IMR-90 (cell line): ENCODE data around the gene HSFX2. TPM values are rescaled to one million over a fixed set of nuclear protein-coding genes. Genes with fewer than 3 reads are reported as not detected.

Experiments
- ATAC-seq: fragments of 200-7000 bp; cut with Tn5 transposase; 2 replicates; pipeline ENCODE4 v1.9.1; 2020; ENCODE audit warnings: low read depth, mild to moderate bottlenecking, moderate library complexity
- BruUV-seq: library from RNA; stranded (reverse); fragments of 400-500 nt; replicated peaks from 2 replicates; lab custom pipeline; 2021; lab: Mats Ljungman, UMichigan
- CTCF ChIA-PET: fragments of 300-600 bp; formaldehyde crosslinking; extraction: SDS; loops from one replicate; lab custom pipeline; 2021; ENCODE audit warnings: antibody characterized with exemption; lab: Yijun Ruan, JAX
- POLR2A ChIA-PET: fragments of 300-600 bp; sonication (Branson Sonifier 250); formaldehyde crosslinking; loops from one replicate; lab custom pipeline; 2022; ENCODE audit warnings: antibody characterized with exemption; ENCODE audit not compliant: unreplicated experiment; lab: Charles Lee
- DNase-seq: peaks from one replicate; pipeline ENCODE4 v3.0.0; 2013
- H2AFZ ChIP-seq: replicated peaks from 2 replicates; pipeline ENCODE3; 2013; ENCODE audit warnings: low read length, mild to moderate bottlenecking; ENCODE audit not compliant: poor library complexity
- H2AK5ac ChIP-seq: 2 replicates; pipeline ENCODE4 v1.6.1; 2013; ENCODE audit warnings: low read depth, low read length, inconsistent platforms
- H2AK9ac ChIP-seq: replicated peaks from 2 replicates; pipeline ENCODE3; 2013; ENCODE audit warnings: mild to moderate bottlenecking, low read depth, low read length, moderate library complexity; ENCODE audit not compliant: poor library complexity
- H2BK120ac ChIP-seq: 2 replicates; pipeline ENCODE4 v1.6.1; 2013; ENCODE audit warnings: low read depth, low read length, inconsistent platforms
- H2BK15ac ChIP-seq: 3 replicates; pipeline ENCODE4 v1.6.1; 2013; ENCODE audit warnings: low read depth, low read length, inconsistent platforms
- H2BK20ac ChIP-seq: 2 replicates; pipeline ENCODE4 v1.6.1; 2013; ENCODE audit warnings: low read depth, mild to moderate bottlenecking, inconsistent platforms, low read length, moderate library complexity
- H2BK5ac ChIP-seq: 2 replicates; pipeline ENCODE4 v1.6.1; 2013; ENCODE audit warnings: mild to moderate bottlenecking, low read depth, low read length, inconsistent platforms; ENCODE audit not compliant: poor library complexity, severe bottlenecking
- H3K14ac ChIP-seq: replicated peaks from 2 replicates; pipeline ENCODE4 v1.6.1; 2013; ENCODE audit warnings: low read depth, low read length, inconsistent platforms
- H3K18ac ChIP-seq: 2 replicates; pipeline ENCODE4 v1.6.1; 2013; ENCODE audit warnings: low read depth, low read length, control low read depth
- H3K23ac ChIP-seq: 2 replicates; pipeline ENCODE4 v1.6.1; 2013; ENCODE audit warnings: low read depth, low read length, inconsistent platforms
- H3K27ac ChIP-seq: 2 replicates; pipeline ENCODE4 v1.5.1; 2013; ENCODE audit warnings: mild to moderate bottlenecking, control low read depth, low read length; ENCODE audit not compliant: insufficient read depth
- H3K27me3 ChIP-seq: 2 replicates; pipeline ENCODE4 v1.6.1; 2013; ENCODE audit warnings: low read length; ENCODE audit not compliant: control insufficient read depth, insufficient read depth
- H3K36me3 ChIP-seq: 2 replicates; pipeline ENCODE4 v1.6.1; 2013; ENCODE audit warnings: low read length, mixed read lengths; ENCODE audit not compliant: control insufficient read depth, insufficient read depth
- H3K4ac ChIP-seq: 2 replicates; pipeline ENCODE4 v1.6.1; 2013; ENCODE audit warnings: low read depth, low read length, inconsistent platforms
- H3K4me1 ChIP-seq: 2 replicates; pipeline ENCODE4 v1.6.1; 2013; ENCODE audit warnings: low read length, mixed read lengths; ENCODE audit not compliant: control insufficient read depth, insufficient read depth
- H3K4me2 ChIP-seq: 2 replicates; pipeline ENCODE4 v1.6.1; 2013; ENCODE audit warnings: low read depth, mild to moderate bottlenecking, control low read depth, low read length, moderate library complexity
- H3K4me3 ChIP-seq: 2 replicates; pipeline ENCODE4 v1.5.1; 2013; ENCODE audit warnings: low read depth, mild to moderate bottlenecking, control low read depth, low read length, moderate library complexity; ENCODE audit not compliant: insufficient read depth
- H3K56ac ChIP-seq: 2 replicates; pipeline ENCODE4 v1.6.1; 2013; ENCODE audit warnings: low read length, inconsistent platforms; ENCODE audit not compliant: insufficient read depth; ENCODE audit errors: extremely low read depth
- H3K79me1 ChIP-seq, 2 experiments: 2 replicates each; pipeline ENCODE4 v1.6.1; 2013; ENCODE audit warnings: low read length in 2 of 2, inconsistent platforms in 1 of 2, low read depth in 1 of 2
- H3K9ac ChIP-seq: 2 replicates; pipeline ENCODE4 v1.6.1; 2013; ENCODE audit warnings: low read depth, low read length, control low read depth
- H3K9me1 ChIP-seq: 2 replicates; pipeline ENCODE4 v1.6.1; 2013; ENCODE audit warnings: low read length, inconsistent platforms; ENCODE audit not compliant: insufficient read depth
- H3K9me3 ChIP-seq: 2 replicates; pipeline ENCODE4 v1.6.1; 2013; ENCODE audit warnings: low read length; ENCODE audit not compliant: control insufficient read depth, insufficient read depth
- H4K20me1 ChIP-seq: 2 replicates; pipeline ENCODE4 v1.6.1; 2013; ENCODE audit warnings: low read length, inconsistent platforms; ENCODE audit not compliant: insufficient read depth
- H4K5ac ChIP-seq: 2 replicates; pipeline ENCODE4 v1.6.1; 2013; ENCODE audit warnings: mild to moderate bottlenecking, low read depth, low read length, control low read depth
- H4K8ac ChIP-seq, 2 experiments: 2 replicates each; pipeline ENCODE4 v1.6.1; 2013; ENCODE audit warnings: low read depth in 2 of 2, low read length in 2 of 2, control low read depth in 1 of 2, inconsistent platforms in 1 of 2
- H4K91ac ChIP-seq: 2 replicates; pipeline ENCODE4 v1.6.1; 2013; ENCODE audit warnings: low read depth, low read length, inconsistent platforms; ENCODE audit not compliant: insufficient read depth
- CHD1 ChIP-seq: IDR thresholded peaks from 2 replicates; pipeline ENCODE4 v1.6.1; 2012; ENCODE audit warnings: low read depth, low read length, improper control_type of control experiment
- CTCF ChIP-seq: conservative IDR thresholded peaks from 2 replicates; pipeline ENCODE4 v1.5.1; 2012; ENCODE audit warnings: mild to moderate bottlenecking, low read depth, low read length, improper control_type of control experiment
- POLR2A ChIP-seq: IDR thresholded peaks from 2 replicates; pipeline ENCODE4 v1.6.1; 2012; ENCODE audit warnings: mild to moderate bottlenecking, low read depth, low read length
- RAD21 ChIP-seq: IDR thresholded peaks from 2 replicates; pipeline ENCODE4 v1.6.1; 2012; ENCODE audit warnings: low read length, improper control_type of control experiment
- RFX5 ChIP-seq: IDR thresholded peaks from 2 replicates; pipeline ENCODE4 v1.8.0; 2012; ENCODE audit warnings: low read depth, mild to moderate bottlenecking, low read length, moderate library complexity
- USF2 ChIP-seq: fragments of 150-350 bp; IDR thresholded peaks from 2 replicates; pipeline ENCODE4 v1.6.1; 2017; ENCODE audit warnings: mild to moderate bottlenecking, antibody characterized with exemption, low read length, low read depth
- WGBS, 2 experiments: methylation state at CpG; one replicate each; pipeline versions ENCODE4 v1.1.5 to v1.1.7; 2013; ENCODE audit warnings: missing lambda C conversion rate in 2 of 2; ENCODE audit not compliant: insufficient read length in 1 of 2; ENCODE audit errors: extremely low coverage in 2 of 2; 5-methylcytosine and 5-hydroxymethylcytosine counted together
- dilution Hi-C: fragments of 300-500 bp; cut with HindIII; formaldehyde crosslinking; loops from one replicate; pipeline ENCODE4 v1.14.3; 2018; ENCODE audit warnings: low sequenced_read_pairs; ENCODE audit not compliant: unreplicated experiment
- in situ Hi-C: fragments of 300-500 bp; cut with MboI; formaldehyde crosslinking; loops from 3 replicates; pipeline ENCODE4 v1.14.3; 2019; ENCODE audit warnings: low sequenced_read_pairs, inconsistent platforms, mixed read lengths
- intact Hi-C: fragments of 100-400 bp; cut with micrococcal nuclease; formaldehyde crosslinking; loops from 2 replicates; pipeline ENCODE4 v1.10.0; 2022
- polyA plus RNA-seq, 3 experiments: library from polyadenylated mRNA; depleted of rRNA; stranded (reverse); fragments of >200 nt; gene quantifications; 2 replicates each; pipeline ENCODE4 v1.2.3, GENCODE V29; 2012; ENCODE audit warnings: low replicate concordance in 1 of 3
- total RNA-seq: library from RNA; depleted of rRNA; stranded (reverse); fragments of >200 nt; gene quantifications from 2 replicates; pipeline ENCODE4 v1.2.3, GENCODE V29; 2012

The HSFX2 gene
- total and polyA plus RNA-seq, 2 of the 4 experiments (the other 2 are of a cell fraction), result 0.36 TPM; not detected in 1

GRCh38 chrX:149618871-149619270, 23.8 kb upstream of the HSFX2 start:
- H2AFZ ChIP-seq, result no peak overlapping the region
- no peak overlapping the region for H3K27ac ChIP-seq
- H3K4me2 ChIP-seq, result no peak overlapping the region
- TF ChIP-seq CTCF, result no peak
- TF ChIP-seq POLR2A, result no peak
- TF ChIP-seq RAD21, result no peak
- no peak for TF ChIP-seq USF2
- TF ChIP-seq CHD1, result no peak
- no peak for TF ChIP-seq RFX5
- no peak overlapping the region for H2BK120ac ChIP-seq
- no peak overlapping the region for H4K5ac ChIP-seq
- no peak overlapping the region for H3K14ac ChIP-seq
- H2AK5ac ChIP-seq, result no peak overlapping the region
- no peak overlapping the region for H3K23ac ChIP-seq
- H4K20me1 ChIP-seq, result no peaks in the 10 kb centered on the region
- in situ Hi-C loops, result no loop called here
- no peak overlapping the region for H3K4ac ChIP-seq
- CTCF ChIA-PET, result interaction anchor here (0.7 kb wide), 1 partner anchor 11 kb away, joined by 5 read pairs; no protein-coding TSS in a partner anchor
- ATAC-seq, result no peak
- H3K9me3 ChIP-seq, result no peaks in the 10 kb centered on the region
- no peak overlapping the region for H3K18ac ChIP-seq
- H3K9me1 ChIP-seq, result no peaks in the 10 kb centered on the region
- no peaks in the 10 kb centered on the region for H3K36me3 ChIP-seq
- intact Hi-C loops, result no loop called here
- no peak overlapping the region for H2BK5ac ChIP-seq
- H4K91ac ChIP-seq, result no peak overlapping the region
- dilution Hi-C loops, result no loop called here
- H3K4me1 ChIP-seq, result no peaks in the 10 kb centered on the region
- no TSS peak for BruUV-seq
- H3K79me1 ChIP-seq, result peaks cover 0 to 6% of the 10 kb centered on the region in 2 experiments; a peak in 1 of 4 replicates
- H4K8ac ChIP-seq, result no peak overlapping the region
- POLR2A ChIA-PET, result interaction anchor here (0.6 kb wide), 1 partner anchor 9 kb away, joined by 4 read pairs; no protein-coding TSS in a partner anchor
- no peak for DNase-seq
- H3K9ac ChIP-seq, result no peak overlapping the region
- no peaks in the 10 kb centered on the region for H3K27me3 ChIP-seq
- no peak overlapping the region for H2AK9ac ChIP-seq
- H3K56ac ChIP-seq, result no peak overlapping the region
- H2BK15ac ChIP-seq, result no peak overlapping the region
- no peak overlapping the region for H3K4me3 ChIP-seq
- WGBS, 2 experiments, result no CpG with 5 or more reads among the region's 3 CpGs
- no peak overlapping the region for H2BK20ac ChIP-seq
